Transverse colon (tissue), 4 donors: ENCODE data around the gene HTT. TPM values are rescaled to one million over a fixed set of nuclear protein-coding genes. Genes with fewer than 3 reads are reported as not detected.

Source experiments
- DNase-seq: peaks from one replicate; pipeline ENCODE4 v3.0.0-alpha.2; 2019
- H3K27ac ChIP-seq, 4 donors: fragments of 200-600 bp; sonication (generic); 2 replicates each; pipeline ENCODE4 v1.5.1; 2016 to 2018; ENCODE audit warnings: inconsistent platforms in 4 of 4
- H3K27me3 ChIP-seq: fragments of 200-600 bp; sonication (generic); 2 replicates; pipeline ENCODE4 v1.5.1; 2017; ENCODE audit warnings: inconsistent platforms
- H3K36me3 ChIP-seq, 4 donors: fragments of 200-600 bp; sonication (generic); 2 replicates each; pipeline ENCODE4 v1.5.1; 2017 to 2019; ENCODE audit warnings: inconsistent platforms in 4 of 4
- H3K4me1 ChIP-seq, 4 donors: fragments of 200-600 bp; sonication (generic); 2 replicates each; pipeline ENCODE4 v1.5.1; 2017 to 2020; ENCODE audit warnings: inconsistent platforms in 4 of 4
- H3K4me3 ChIP-seq, 4 donors: fragments of 200-600 bp; sonication (generic); 1 replicate in 1 of 4; 2 replicates in 3 of 4; pipeline versions ENCODE4 v1.5.1 to v1.6.1; 2017 to 2019; ENCODE audit warnings: inconsistent platforms in 4 of 4
- H3K9me3 ChIP-seq, 2 donors: fragments of 200-600 bp; sonication (generic); 2 replicates each; pipeline ENCODE4 v1.5.1; 2017 to 2019; ENCODE audit warnings: inconsistent platforms in 2 of 2
- EP300 ChIP-seq: sonication (generic); formaldehyde crosslinking; IDR thresholded peaks from one replicate; pipeline ENCODE4 v1.6.1; 2017; ENCODE audit warnings: antibody characterized with exemption, low read depth
- POLR2A ChIP-seq: fragments of 450-650 bp; IDR thresholded peaks from one replicate; pipeline ENCODE4 v1.6.1; 2016; ENCODE audit warnings: antibody characterized with exemption, mild to moderate bottlenecking, moderate library complexity
- POLR2AphosphoS5 ChIP-seq, 3 donors: sonication (generic); formaldehyde crosslinking; IDR thresholded peaks; one replicate each; pipeline ENCODE4 v1.6.1; 2016; ENCODE audit warnings: antibody characterized with exemption in 3 of 3
- WGBS, 2 donors: methylation state at CpG; one replicate each; pipeline ENCODE4 v1.1.5; 2018; ENCODE audit warnings: low coverage in 1 of 2; 5-methylcytosine and 5-hydroxymethylcytosine counted together
- in situ Hi-C, 4 donors: fragments of 200-750 bp; cut with MboI; loops; one replicate each; pipeline versions ENCODE4 v1.15.0 to v1.15.1; 2017; ENCODE audit warnings: low sequenced_read_pairs in 3 of 4, low pct_ligation_motif_present in 1 of 4, low pct_unique_long_range_greater_than_20kb in 1 of 4
- intact Hi-C: fragments of 100-400 bp; cut with DNase I; formaldehyde crosslinking; loops from one replicate; pipeline ENCODE4 v1.15.1; 2023; ENCODE audit warnings: low total_unique reads
- total RNA-seq, 4 donors: library from RNA; depleted of rRNA; stranded (reverse); fragments of >200 nt; gene quantifications; one replicate each; pipeline ENCODE4 v1.1.0, GENCODE V29; 2016
- TF ChIP-seq, protein P1 (sequence below), 5 experiments: fragments of 200-600 bp in 3 of 5; fragments of 450-650 bp in 2 of 5; sonication (generic) in 3 of 5; IDR thresholded peaks; 1 replicate in 2 of 5; 2 replicates in 3 of 5; pipeline ENCODE4 v1.5.1; 2016 to 2017; ENCODE audit warnings: antibody characterized with exemption in 5 of 5, inconsistent platforms in 3 of 5, mild to moderate bottlenecking in 2 of 5, moderate library complexity in 1 of 5

The HTT gene
- total RNA-seq, 4 donors from 2014 or later = 40.0 to 111 (median 79.4) TPM

DNA sequence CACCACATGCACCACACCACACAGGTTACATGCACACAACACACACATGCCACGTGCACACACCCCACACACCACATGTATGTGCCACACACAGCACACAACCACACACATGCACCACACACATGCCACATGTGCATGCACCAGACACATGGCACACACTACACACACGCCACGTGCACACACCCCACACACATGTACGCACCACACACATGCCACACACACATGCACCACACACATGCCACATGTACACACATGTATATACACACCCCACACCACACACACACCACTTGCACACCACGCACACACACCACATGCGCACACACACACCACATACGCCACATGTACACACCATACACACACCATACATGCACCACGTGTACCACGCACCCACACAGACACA lies 154.8 kb downstream of the HTT start:
- WGBS, 2 donors = 90 to 95% methylated on average over 5 to 9 of the region's 9 CpGs
- intact Hi-C loops = no loop called here

DNA sequence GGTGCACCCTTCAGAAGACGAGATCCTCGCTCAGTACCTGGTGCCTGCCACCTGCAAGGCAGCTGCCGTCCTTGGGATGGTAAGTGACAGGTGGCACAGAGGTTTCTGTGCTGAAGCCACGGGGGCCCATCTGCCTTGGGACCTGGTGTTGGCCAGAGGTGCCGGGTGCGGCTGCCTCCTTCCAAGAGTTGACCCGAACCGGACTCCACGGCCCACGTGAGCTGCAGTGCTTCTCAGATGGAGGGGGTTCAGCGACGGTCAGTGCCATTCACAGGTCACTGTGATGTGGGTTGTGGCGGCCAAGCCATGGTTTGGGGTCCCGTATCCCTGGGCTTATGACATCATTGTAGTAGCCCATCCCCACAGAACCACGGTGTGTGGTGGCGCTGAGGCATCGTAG lies 155.5 kb downstream of the HTT start:
- DNase-seq = no peak
- WGBS, 2 donors = 95% methylated on average over 17 of the region's 17 CpGs; no CpG with 5 or more reads in 1 of the 2 donors
- H3K4me1 ChIP-seq = no peaks in the 10 kb centered on the region
- H3K27ac ChIP-seq = no peak overlapping the region
- in situ Hi-C loops = no loop called here
- intact Hi-C loops = no loop called here
- H3K4me3 ChIP-seq = no peak overlapping the region
- no peak for TF ChIP-seq POLR2A
- TF ChIP-seq, protein P1, sequence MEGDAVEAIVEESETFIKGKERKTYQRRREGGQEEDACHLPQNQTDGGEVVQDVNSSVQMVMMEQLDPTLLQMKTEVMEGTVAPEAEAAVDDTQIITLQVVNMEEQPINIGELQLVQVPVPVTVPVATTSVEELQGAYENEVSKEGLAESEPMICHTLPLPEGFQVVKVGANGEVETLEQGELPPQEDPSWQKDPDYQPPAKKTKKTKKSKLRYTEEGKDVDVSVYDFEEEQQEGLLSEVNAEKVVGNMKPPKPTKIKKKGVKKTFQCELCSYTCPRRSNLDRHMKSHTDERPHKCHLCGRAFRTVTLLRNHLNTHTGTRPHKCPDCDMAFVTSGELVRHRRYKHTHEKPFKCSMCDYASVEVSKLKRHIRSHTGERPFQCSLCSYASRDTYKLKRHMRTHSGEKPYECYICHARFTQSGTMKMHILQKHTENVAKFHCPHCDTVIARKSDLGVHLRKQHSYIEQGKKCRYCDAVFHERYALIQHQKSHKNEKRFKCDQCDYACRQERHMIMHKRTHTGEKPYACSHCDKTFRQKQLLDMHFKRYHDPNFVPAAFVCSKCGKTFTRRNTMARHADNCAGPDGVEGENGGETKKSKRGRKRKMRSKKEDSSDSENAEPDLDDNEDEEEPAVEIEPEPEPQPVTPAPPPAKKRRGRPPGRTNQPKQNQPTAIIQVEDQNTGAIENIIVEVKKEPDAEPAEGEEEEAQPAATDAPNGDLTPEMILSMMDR (IDR thresholded peaks at IDR 0.05) = no peak
- TF ChIP-seq EP300 = no peak
- TF ChIP-seq POLR2AphosphoS5 (IDR thresholded peaks at IDR 0.05) = no peak
- no peaks in the 10 kb centered on the region for H3K27me3 ChIP-seq
- H3K9me3 ChIP-seq = no peaks in the 10 kb centered on the region
- H3K36me3 ChIP-seq = peaks cover 0 to 30% (median 14%) of the 10 kb centered on the region in 4 donors

More for the DNA sequence above, 154.8 kb downstream of the HTT start:
- H3K27ac ChIP-seq = no peak overlapping the region
- in situ Hi-C loops = no loop called here
- no peak for DNase-seq
- H3K4me1 ChIP-seq = no peaks in the 10 kb centered on the region
- TF ChIP-seq POLR2A (no peak), POLR2AphosphoS5 (IDR thresholded peaks at IDR 0.05) (no peak), EP300 (no peak)
- TF ChIP-seq, protein P1 (IDR thresholded peaks at IDR 0.05) = no peak
- H3K36me3 ChIP-seq = peaks cover 0 to 36% (median 15%) of the 10 kb centered on the region in 4 donors
- no peaks in the 10 kb centered on the region for H3K27me3 ChIP-seq
- no peaks in the 10 kb centered on the region for H3K9me3 ChIP-seq
- no peak overlapping the region for H3K4me3 ChIP-seq

- H3K36me3 ChIP-seq = peaks cover 0 to 30% (median 14%) of the 10 kb centered on the region in 4 donors
- no peaks in the 10 kb centered on the region for H3K27me3 ChIP-seq
- TF ChIP-seq POLR2A (no peak), EP300 (no peak), POLR2AphosphoS5 (IDR thresholded peaks at IDR 0.05) (no peak)
- TF ChIP-seq, protein P1 (IDR thresholded peaks at IDR 0.05) = no peak
- intact Hi-C loops = no loop called here
- no peaks in the 10 kb centered on the region for H3K4me1 ChIP-seq
- in situ Hi-C loops = no loop called here
- H3K4me3 ChIP-seq = no peak overlapping the region
- H3K27ac ChIP-seq = no peak overlapping the region
- no peak for DNase-seq
- H3K9me3 ChIP-seq = no peaks in the 10 kb centered on the region
- 91% methylated on average over 9 of the region's 9 CpGs; no CpG with 5 or more reads in 1 of the 2 donors for WGBS, 2 donors
These were observed 157.0 kb downstream of the HTT start for GRCh38 chr4:3231471-3231870.

DNA sequence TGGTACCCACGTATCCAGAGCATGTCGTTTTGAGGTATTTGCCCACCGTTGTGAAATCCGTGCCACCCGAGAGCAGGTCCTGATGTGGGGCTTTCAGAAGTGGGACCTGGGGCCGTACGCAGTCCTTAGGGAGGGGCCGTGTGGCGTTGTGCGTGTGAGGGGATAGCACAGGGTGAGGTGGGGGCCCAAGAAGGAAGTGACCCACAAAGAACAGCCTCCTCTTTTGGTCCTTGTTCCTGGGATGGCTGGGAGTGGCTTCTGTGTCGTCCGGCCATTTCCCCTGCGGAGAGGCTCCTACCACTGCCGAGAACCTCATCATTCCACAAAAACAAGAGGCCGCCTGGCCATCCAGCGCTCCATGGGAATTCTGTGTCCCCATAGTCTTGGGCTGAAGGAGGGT lies 157.5 kb downstream of the HTT start:
- intact Hi-C loops = no loop called here
- in situ Hi-C loops = no loop called here
- DNase-seq = no peak
- no peaks in the 10 kb centered on the region for H3K4me1 ChIP-seq
- WGBS, 2 donors = 95% methylated on average over 16 of the region's 16 CpGs; no CpG with 5 or more reads in 1 of the 2 donors
- TF ChIP-seq, protein P1 (IDR thresholded peaks at IDR 0.05) = no peak
- TF ChIP-seq POLR2A (no peak), POLR2AphosphoS5 (IDR thresholded peaks at IDR 0.05) (no peak), EP300 (no peak)
- no peak overlapping the region for H3K27ac ChIP-seq
- H3K4me3 ChIP-seq = no peak overlapping the region
- H3K9me3 ChIP-seq = no peaks in the 10 kb centered on the region
- no peaks in the 10 kb centered on the region for H3K27me3 ChIP-seq
- peaks cover 0 to 30% (median 14%) of the 10 kb centered on the region in 4 donors for H3K36me3 ChIP-seq
